ENCODE results near the gene FBXW11.
"Not testable (repeated sequence)": the region's sequence is repeated elsewhere in the genome, so short reads cannot be mapped to it uniquely, and the experiment has no call there.

Gene FBXW11

DNA sequence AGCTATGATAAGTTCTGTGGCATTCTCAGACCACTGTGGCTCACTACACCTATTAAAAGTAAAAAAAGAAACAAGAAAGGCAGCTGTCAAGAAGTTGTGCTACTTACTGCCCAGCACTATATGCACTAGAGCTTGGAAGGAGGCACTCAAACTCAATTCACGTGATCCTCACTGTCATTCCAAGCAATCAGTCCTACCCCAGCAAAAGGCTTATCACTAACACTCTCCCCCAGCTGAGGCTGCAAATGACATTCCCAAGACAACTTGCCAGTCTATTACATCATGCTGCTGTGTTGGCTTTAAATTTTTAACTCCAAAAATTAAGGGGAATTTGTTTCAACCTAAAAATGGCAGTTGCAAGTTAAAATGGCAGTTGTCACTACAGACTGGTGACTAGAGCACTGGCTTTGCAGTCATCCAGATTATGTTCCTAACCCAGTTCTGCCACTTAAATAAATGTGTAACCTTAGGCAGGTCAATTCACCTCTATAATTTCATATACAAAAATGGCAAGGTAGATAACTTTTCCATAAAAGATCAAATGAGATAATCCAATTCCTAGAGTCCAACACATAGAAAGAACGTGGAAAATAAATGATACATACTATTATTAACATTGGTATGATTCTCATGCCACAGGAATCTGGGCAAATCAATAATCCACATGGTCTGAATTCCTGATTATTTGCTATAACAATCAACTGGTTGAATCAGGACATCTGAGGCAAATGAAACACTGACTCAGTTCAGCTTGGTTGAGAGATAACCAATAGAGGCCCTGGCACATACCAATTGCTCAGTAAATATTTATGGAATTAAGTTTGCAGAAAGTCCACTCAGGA, 52.4 kb downstream of the FBXW11 start:
- DNase-seq (ENCODE audit: low spot score) = no peak

DNA sequence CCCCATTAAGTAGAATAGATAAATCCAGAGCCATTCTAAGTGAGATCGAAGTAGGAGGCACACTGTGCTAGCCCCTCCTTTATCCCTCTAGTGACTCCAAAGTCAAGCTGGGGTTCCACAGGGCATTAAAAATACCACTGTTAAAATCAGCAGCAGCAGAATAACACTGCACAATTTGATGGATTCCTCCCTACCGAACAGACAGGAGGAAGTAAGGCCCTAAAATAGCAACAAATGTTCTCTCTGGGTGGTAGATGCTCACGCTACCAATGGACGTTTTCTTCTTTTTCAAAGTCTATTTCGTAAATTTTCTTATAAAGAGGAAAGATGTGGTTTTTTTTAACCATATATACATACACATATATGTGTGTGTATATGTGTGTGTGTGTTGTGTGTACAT, 54.4 kb downstream of the FBXW11 start:
- DNase-seq (ENCODE audit: low spot score) = no peak

DNA sequence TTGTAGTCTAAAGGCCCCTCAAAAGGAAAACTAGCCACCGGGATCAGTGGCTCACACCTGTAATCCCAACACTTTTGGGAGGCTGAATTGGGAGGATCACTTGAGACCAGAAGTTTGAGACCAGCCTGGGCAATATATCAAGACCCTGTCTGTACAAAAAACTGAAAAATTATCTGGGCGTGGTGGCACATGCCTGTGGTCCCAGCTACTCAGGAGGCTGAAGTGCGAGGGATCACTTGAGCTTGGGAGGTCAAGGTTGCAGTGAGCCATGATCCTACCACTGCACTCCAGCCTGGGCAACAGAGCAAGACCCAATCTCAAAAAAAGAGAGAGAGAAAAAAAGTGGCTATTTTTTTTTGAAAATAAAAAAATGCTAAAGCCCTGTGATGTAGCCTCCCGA, 55.2 kb downstream of the FBXW11 start:
- no peak for DNase-seq (ENCODE audit: low spot score)

DNA sequence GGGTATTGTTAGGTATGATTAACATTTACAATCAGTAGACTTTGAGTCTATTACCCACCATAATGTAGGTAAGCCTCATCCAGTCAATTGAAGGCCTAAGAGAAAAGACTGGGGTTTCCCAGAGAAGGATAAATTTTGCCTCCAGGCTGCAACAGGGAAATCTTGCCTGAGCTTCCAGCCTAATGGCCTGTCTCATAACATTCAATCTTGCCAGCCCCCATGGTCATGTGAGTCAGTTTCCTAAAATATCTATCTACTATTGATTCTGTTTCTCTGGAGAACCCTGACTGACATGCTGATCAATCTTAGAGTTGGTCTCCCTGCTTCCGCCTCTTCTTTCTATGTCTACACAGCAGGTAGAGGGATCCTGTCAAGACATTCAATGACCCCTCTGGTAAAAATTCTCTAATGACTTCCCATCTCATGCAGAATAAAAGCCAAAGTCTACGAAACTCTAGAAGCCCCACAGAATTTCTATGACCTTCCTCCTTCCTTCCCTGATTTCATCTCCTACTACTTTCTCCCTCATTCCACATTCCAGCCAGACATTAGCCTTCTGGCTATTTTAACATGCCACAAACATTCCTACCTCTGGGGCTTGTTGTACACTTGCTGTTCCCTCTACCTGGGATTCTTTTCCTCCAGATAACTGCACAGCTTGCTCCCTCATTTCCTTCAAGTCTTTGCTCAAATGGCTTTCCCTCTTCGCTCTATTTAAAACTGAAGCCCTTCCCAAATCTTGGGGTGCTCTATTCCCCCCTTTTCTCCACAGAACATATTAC, 60.2 kb downstream of the FBXW11 start:
- no peak for DNase-seq (ENCODE audit: low spot score)

DNA sequence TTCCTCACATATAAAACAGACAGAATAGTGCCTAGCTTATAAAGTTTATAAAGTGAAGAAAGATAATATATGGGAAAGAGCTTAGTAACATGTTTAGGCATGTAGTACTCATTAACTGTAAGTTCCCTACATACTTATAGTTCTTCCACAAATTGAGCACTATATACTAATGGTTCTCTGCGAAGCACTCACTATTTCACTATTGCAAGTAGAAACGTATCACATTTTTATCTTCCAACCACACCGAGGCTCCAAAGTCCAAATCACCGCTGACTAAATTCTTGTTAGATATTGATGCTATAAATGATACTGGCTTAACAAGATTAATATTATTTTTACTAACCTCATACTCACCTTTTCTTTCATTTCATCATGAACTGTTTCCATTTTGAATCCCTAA, 61.0 kb downstream of the FBXW11 start:
- DNase-seq (ENCODE audit: low spot score) = no peak

DNA sequence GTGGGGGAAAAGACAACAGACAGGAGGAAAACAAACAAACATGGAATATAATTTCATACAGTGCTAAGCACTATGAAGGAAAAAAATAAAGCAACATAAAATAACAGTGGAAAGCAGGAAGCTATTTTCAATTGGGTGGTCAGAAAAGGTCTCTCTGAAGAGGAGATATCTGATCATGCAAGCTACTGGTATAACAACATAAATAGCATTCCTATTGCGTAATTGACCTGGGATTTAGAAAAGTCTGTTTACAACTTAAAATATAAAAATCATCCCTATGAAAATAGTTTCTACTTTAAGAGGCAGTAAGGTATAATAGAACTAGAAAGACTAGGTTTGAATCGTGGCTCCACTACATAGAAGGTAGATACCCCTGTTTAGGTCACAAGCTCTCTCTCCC, 61.4 kb downstream of the FBXW11 start:
- no peak for DNase-seq (ENCODE audit: low spot score)

DNA sequence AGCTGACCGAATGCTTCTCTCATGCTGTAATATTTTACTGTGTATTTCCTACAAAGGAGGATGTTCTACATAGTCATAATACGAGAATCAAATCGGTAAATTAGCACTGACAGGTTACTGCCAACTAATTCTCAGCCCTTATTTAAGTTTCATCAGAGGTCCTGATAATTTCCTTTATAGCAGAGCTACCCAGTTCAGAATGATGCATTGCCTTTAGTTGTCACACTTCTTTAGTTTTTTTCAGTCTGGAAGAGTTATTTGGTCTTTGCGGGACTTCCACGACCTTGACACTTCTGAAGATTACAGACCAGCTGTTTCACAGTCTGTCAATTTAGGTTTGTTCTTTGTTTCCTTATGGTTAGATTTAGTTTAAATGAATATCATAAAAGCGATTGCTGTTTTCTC, 64.3 kb downstream of the FBXW11 start:
- not testable (repeated sequence) for DNase-seq (ENCODE audit: low spot score)

DNA sequence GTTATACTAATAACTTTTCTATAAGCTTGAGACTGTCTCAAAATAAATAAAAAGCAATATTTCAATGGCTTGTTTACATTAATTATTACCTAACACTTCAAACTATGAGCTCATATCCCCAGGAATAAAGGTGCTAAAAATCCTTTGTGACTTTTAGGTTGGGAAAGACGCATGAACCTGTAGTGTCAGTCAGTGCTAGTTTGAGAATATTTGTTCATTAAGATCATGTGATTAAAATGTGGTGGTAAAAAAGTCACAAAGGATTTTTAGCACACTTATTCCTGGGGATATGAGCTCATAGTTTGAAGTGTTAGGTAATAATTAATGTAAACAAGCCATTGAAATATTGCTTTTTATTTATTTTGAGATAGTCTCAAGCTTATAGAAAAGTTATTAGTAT, 64.8 kb downstream of the FBXW11 start:
- DNase-seq (ENCODE audit: low spot score) = not testable (repeated sequence)

DNA sequence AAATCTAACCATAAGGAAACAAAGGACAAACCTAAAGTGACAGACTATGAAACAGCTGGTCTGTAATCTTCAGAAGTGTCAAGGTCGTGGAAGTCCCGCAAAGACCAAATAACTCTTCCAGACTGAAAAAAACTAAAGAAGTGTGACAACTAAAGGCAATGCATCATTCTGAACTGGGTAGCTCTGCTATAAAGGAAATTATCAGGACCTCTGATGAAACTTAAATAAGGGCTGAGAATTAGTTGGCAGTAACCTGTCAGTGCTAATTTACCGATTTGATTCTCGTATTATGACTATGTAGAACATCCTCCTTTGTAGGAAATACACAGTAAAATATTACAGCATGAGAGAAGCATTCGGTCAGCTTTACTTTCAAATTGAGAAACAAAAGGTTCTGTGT, 65.2 kb downstream of the FBXW11 start:
- DNase-seq (ENCODE audit: low spot score) = not testable (repeated sequence)

DNA sequence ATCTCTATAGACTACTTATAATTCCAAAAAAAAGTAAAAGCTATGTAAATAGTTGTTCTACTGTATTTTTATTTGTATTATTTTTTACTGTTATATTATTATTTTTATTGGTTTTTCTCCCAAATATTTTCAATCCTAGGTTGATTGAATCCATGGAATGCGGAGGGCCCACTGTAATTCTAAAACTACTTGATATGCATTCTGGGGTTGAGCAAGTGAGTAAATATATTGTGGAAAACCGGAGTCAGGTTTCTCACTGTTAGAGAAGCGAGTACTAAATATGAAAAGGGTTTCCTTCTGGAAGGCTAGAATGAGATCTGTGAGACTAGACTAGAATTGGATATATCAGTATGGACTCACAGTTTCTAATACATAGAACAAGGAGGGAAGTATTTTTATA, 66.5 kb downstream of the FBXW11 start:
- no peak for DNase-seq (ENCODE audit: low spot score)

DNA sequence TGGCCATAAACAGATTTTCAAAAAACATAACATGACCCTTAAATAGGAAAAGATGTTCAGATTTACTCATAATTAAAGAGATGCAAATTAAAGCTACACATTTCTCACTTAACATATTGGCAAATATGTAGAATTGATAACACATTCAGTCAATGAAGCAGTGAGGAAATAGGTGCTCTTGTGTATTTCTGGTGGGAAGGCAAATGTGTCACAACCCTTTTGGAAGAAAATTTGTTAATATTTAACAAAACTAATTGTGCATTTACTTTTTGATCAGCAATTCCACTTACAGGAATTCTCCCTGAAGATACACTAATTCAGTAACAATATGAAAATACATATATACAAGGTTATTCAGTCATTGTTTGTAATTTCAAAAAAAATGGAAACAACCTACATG, 68.1 kb downstream of the FBXW11 start:
- no peak for DNase-seq (ENCODE audit: low spot score)

DNA sequence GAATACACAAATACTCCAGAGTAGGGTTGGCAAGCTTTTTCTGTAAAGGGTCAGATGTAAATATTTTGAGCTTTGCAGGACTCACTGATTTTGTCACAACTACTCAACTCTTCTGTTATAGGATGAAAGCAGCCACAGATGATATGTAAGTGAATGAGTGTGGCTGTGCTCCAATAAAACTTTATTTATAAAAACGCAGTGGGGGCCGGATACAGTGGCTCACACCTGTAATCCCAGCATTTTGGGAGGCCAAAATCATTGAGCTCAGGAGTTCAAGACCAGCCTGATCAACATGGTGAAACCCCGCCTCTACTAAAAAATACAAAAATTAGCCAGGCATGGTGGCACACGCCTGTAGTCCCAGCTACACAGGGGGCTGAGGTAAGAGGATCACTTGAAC, 69.1 kb downstream of the FBXW11 start:
- no peak for DNase-seq (ENCODE audit: low spot score)

DNA sequence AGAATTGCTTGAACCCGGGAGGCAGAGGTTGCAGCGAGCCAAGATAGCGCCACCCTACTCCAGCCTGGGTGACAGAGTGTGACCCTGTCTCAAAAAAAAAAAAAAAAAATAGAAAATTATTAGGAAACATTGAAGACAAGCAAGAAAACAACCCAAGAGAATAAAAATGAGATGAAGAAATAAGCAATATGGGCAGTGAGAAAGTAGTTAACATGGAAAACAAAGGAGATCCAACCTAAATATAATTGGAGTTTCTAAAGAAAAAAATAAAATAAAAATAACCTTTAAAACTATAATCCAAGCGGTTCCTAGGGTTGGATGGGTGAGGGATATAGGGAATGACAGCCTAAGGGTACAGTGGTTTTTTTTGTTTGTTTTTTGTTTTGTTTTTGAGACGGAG, 71.9 kb downstream of the FBXW11 start:
- DNase-seq (ENCODE audit: low spot score) = no peak

DNA sequence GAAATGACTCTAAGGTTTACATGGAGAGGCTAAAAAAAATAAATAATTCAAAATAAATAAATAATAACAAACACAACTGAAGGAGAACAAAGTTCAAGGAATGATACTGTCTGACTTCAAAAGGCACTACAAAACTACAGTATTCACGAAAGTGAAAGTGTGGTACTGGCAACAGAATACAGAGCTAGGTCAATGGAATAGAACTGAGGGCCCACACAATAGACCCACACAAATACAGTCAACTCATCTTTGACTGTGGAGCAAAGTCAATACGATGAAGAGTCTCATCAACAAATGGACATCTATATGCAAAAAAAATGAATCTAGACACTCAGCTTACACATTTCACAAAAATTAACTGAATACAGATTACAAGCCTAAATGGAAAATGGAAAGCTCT, 75.3 kb downstream of the FBXW11 start:
- DNase-seq (ENCODE audit: low spot score) = no peak

DNA sequence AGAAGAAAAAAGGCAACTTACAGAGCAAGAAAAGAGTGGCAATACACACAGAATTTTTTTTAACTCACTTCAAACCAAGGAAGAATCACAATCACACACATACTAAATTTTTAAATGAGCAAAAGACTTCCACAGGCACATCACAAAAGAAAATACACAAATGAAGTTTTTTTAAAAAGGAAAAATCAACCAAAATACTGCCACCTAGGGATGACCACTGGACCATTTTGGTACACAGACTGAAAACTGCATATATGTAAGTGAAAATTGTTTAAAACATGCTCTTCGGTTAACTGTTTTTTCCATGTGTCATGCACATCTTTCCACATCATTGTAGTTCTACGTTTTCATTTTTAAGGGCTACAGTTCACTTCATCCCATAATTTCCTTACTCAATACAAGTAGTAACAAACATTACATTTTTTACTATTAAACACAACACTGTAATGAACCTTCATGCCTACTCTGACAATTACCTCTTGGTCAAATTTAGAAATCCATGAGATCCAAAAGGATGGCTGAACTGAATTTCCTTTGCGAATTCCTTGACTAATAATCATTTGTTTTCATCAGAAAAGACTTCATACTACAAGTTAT, 79.0 kb downstream of the FBXW11 start:
- DNase-seq (ENCODE audit: low spot score) = no peak

DNA sequence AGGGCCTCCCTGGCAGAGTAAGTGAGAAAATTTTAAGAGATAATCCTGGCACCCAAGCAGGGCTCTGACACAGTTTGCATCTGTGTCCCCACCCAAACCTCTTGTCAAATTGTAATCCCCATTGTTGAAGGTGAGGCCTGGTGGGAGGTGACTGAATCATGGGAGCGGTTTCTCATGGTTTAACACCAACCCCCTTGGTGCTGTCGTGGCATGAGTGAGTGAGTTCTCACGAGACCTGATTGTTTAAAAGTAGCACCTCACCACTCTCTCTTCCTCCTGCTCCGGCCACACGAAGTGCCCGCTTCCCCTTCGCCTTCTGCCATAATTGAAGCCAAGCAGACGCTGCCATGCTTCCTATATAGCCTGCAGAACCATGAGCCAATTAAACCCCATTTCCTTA, 80.1 kb downstream of the FBXW11 start:
- no peak for DNase-seq (ENCODE audit: low spot score)

DNA sequence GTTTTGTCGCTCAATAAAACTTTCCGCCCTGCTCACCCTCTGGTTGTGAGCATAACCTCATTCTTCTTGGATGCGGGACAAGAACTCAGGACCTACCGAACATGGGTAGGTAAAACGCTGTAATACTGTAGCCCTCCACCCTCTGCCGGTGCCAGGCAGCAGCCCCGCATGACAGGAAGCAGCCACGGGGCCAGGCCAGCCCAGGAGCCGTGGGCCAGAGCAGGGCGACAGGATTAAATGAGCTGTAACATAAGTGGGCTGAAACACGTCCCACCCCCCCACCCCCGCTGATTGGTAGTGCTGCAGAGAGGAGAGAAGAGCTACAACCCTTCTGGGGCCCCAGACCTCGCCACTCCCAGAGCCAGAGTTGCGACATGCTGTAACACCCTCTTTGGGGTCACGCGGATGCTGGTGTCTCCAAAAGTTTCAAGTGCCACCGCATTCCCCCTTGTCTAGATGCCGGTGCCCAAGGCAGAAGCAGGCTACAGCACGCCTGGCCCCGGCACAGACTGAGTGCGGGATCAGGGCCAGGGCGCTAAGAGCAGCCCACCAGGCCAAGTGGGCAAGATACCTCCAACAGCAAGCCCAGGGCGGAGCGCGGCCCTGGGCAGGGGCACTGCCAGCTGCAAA, 81.8 kb downstream of the FBXW11 start:
- no peak for DNase-seq (ENCODE audit: low spot score)

DNA sequence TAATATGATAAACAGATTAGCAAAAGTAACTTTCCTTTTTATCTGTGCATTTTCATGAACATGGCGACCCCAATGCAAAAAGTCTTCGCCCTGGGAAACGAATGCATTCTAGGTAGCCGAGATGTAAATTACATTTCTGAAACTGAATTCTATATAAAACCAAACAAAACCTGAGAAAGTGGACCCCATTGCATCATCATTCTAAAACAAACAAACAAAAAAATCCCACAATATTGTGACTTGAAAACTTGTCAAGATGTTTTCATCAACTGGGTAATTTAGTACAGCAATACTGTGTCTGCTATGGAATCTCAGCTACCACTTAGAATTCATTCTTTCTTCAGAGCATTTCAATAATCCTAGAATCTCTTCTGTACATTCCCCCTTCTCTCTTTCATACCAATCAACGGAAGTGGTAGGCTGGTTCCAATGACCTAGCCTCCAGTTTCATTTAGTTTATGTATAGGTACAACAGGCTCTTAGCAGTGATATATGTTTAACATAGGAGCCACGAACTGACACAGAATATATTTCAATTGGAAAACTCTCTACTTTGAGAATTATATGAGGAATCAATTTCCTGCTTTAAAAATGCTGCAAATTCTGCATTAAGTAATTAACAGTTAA, 85.6 kb downstream of the FBXW11 start:
- DNase-seq (ENCODE audit: low spot score) = no peak

DNA sequence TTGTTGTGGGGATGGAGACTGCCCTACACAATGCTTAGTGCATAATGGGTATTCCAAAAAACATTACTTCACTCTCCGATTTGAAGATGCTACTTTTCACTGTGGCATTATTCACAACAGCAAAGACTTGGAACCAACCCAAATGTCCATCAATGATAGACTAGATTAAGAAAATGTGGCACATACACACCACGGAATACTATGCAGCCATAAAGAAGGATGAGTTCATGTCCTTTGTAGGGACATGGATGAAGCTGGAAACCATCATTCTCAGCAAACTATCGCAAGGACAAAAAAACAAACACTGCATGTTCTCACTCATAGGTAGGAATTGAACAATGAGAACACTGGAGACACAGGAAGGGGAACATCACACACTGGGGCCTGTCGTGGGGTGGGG, 90.7 kb downstream of the FBXW11 start:
- DNase-seq (ENCODE audit: low spot score) = not testable (repeated sequence)

DNA sequence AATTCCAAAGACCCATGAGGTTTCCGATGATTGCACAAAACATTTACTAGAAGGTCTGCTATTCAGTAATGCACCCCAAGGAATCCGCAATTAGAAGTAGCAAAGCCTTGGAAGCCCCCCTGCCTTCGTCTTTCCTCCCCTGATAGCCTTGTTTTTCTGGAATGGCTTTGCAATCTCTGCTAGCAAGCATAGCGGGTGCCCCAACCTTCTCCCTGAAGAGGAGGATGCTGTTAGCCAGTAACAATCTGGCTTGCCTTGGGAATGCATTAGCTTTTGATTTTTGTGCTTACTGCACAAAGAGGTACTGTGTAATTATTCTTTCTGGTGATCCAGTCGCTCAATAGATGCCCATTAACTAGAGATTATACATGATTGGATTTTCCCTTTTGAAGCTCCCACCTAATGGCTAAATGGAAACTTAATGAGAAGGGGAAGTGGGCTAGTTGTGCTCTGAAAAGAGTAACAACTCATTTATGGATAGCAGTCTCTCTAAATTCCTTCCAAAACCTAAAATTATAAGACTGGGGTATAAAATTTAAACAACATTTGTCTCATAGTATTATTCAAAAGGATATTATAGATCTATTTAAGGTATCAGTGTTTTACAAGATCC, 91.6 kb downstream of the FBXW11 start:
- DNase-seq (ENCODE audit: low spot score) = no peak

DNA sequence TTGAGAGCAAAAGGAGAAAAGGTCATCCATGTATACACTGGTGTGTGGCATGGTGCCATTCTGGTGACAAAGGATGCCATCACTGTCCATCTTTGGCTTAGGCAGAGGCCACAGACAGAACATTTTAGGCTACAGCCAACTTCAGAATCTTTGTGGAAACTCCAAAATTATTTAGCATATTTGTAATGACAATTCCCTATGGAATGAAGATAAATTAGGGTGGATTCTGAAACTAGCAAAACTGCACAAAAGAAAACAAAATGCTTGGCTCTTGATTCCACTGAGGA, 92.5 kb downstream of the FBXW11 start:
- no peak for DNase-seq (ENCODE audit: low spot score)

DNA sequence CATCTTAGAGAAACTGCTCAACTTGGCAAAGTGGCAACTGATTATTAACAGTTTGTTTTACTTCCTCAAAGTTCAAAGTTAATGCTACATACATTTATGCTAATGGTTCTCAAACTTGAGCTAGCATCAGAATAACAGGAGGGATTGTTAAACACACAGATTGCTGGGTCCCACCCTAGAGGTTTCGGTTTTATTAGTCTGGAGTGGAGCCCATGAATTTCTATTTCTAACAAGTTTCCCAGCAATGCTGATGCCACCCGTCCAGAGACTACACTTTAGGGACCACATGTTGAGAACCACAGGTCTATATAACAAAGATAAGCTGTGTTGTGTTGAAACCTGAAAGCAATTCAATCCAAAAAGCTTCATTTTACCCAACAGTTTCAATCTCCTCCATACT, 95.3 kb downstream of the FBXW11 start:
- DNase-seq (ENCODE audit: low spot score) = no peak
